Measurements from ENCODE around the gene FOXJ1. TPM values are rescaled to one million over a fixed set of nuclear protein-coding genes. Genes with fewer than 3 reads are reported as not detected.
"Not testable (repeated sequence)": the region's sequence is repeated elsewhere in the genome, so short reads cannot be mapped to it uniquely, and the experiment has no call there.

The FOXJ1 gene, protein sequence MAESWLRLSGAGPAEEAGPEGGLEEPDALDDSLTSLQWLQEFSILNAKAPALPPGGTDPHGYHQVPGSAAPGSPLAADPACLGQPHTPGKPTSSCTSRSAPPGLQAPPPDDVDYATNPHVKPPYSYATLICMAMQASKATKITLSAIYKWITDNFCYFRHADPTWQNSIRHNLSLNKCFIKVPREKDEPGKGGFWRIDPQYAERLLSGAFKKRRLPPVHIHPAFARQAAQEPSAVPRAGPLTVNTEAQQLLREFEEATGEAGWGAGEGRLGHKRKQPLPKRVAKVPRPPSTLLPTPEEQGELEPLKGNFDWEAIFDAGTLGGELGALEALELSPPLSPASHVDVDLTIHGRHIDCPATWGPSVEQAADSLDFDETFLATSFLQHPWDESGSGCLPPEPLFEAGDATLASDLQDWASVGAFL
- total RNA-seq: 1 to 10 TPM; 5.4 to 5.8 TPM

- peaks cover 5% of the 10 kb centered on the region for H3K27me3 Mint-ChIP-seq
- POLR2A ChIA-PET: interaction anchor here (0.7 to 7.9 kb wide), 14 partner anchors 9 to 138 kb away, joined by 3 to 226 read pairs (median 4); partner anchors contain the start of gene UBALD2
- H3K27ac Mint-ChIP-seq: peak within 1 kb of the TSS; percentile 94
- H3K36me3 Mint-ChIP-seq: peaks cover 5% of the 10 kb centered on the region
- no peaks in the 10 kb centered on the region for H3K9me3 Mint-ChIP-seq
- H3K4me1 Mint-ChIP-seq: peaks cover 51% of the 10 kb centered on the region
- peak within 1 kb of the TSS; percentile 82 for H3K4me3 Mint-ChIP-seq
- DNase-seq: peak; percentile 95
- peak; percentile 55 for ATAC-seq (ENCODE audit: low read depth)
Observed at GRCh38 chr17:76141212-76142038, at the start of gene FOXJ1. Gene FOXJ1, minus strand, starts transcription at chr17:76141245. Its CDS starts 850 bp downstream, at chr17:76140395.

DNA sequence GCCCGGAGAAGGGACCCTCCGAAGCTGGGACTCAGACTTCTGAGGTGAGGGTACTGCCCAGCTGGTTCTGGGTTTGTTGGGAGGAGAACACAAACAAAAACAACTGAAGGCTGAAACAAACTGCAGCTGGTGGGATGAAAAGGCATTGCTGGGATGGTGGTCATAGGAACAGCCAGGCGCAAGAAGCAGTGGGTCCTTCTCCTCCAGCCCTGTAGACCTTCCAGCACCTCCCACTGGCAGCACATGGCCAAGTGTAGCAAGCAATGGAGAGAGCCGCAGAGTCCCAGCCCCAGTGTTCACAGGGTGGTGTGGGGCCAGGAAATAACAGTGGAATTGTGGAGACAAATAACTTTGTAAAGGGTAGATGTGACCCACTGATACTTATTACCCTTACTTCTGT lies 48.7 kb upstream of the FOXJ1 start:
- H3K9me3 Mint-ChIP-seq: no peaks in the 10 kb centered on the region
- peaks cover 62% of the 10 kb centered on the region for H3K4me1 Mint-ChIP-seq

DNA sequence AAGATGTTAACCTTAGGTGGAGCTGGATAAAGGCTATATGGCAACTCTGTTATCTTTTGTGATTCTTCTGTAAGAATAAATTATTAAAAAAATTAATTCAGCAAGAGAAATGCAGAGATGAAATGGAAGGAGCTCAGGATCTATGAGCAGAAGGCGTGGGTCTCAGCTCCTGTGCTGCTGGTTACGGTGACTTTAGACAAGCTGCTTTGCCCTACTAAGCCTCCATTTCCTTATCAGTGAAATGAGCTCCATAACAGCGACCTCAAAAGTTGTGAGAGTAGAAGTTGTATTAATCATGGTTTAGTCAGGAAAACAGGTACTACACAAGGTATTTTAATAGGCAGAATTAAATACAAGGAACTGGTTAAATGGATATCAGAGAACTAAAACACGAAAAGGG lies 48.2 kb upstream of the FOXJ1 start:
- H3K27me3 Mint-ChIP-seq: no peaks in the 10 kb centered on the region
- POLR2A ChIA-PET: interaction anchor here (0.7 to 18.9 kb wide), 10 partner anchors 10 to 75 kb away, joined by 3 to 1184 read pairs (median 6); partner anchors contain the start of genes FOXJ1 and UBALD2
- H3K4me3 Mint-ChIP-seq: peak overlapping the region; percentile 74
- no peak for DNase-seq
- ATAC-seq (ENCODE audit: low read depth): no peak
- peaks cover 64% of the 10 kb centered on the region for H3K4me1 Mint-ChIP-seq
- H3K36me3 Mint-ChIP-seq: peaks cover 36% of the 10 kb centered on the region
- peak overlapping the region; percentile 97 for H3K27ac Mint-ChIP-seq
- no peaks in the 10 kb centered on the region for H3K9me3 Mint-ChIP-seq

More for the DNA sequence above, 48.7 kb upstream of the FOXJ1 start:
- H3K4me3 Mint-ChIP-seq: peak overlapping the region; percentile 74
- H3K27ac Mint-ChIP-seq: peak overlapping the region; percentile 97
- no peak for DNase-seq
- no peak for ATAC-seq (ENCODE audit: low read depth)
- H3K36me3 Mint-ChIP-seq: peaks cover 36% of the 10 kb centered on the region
- POLR2A ChIA-PET: interaction anchor here (0.5 to 18.9 kb wide), 11 partner anchors 10 to 74 kb away, joined by 3 to 1184 read pairs (median 5); partner anchors contain the start of genes FOXJ1 and UBALD2
- no peaks in the 10 kb centered on the region for H3K27me3 Mint-ChIP-seq

DNA sequence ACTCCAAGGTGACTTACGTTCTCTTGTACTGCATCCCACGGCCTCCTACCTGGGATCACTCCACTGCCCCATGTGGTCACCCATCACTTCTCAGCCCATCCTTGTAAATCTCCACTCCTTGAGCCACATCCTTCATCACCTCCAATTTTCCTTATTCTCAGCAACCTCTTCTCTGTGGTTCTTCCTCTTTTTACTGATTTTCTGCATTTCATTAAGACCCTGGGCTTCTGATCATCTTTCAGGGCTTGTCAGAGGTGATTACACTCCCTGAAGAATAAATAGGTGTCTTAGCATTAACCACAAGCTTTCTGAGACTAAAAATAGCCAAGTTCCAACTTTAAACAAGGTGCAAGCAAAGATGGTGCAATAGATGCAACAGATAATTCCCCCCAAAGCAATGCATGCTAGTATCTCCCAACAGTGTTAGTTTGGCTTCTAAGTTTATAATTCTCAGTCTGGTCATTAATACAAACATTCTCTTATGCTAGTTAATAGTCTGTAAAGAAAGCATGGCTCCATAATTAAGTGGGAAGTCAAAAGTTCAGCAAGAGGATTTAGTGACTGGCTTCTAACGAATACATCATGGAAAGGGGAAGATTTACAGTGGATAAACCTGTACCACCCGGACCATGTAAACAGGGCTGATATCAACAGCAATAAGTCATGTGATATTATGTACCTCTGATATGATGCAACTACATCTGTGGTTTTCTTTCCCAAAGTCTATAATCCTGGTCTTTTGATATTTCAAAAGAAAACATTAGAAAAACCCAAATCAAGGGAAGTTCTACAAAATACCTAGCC lies 47.4 kb upstream of the FOXJ1 start:
- ATAC-seq (ENCODE audit: low read depth) (no peak), DNase-seq (no peak)
- Mint-ChIP-seq H3K4me3 (peak overlapping the region; percentile 15), H3K27ac (peak overlapping the region; percentile 65), H3K9me3 (no peaks in the 10 kb centered on the region), H3K36me3 (peaks cover 31% of the 10 kb centered on the region), H3K27me3 (no peaks in the 10 kb centered on the region), H3K4me1 (peaks cover 55% of the 10 kb centered on the region)
- POLR2A ChIA-PET: interaction anchor here (1.3 to 18.9 kb wide), 7 partner anchors 9 to 75 kb away, joined by 3 to 1184 read pairs (median 8); partner anchors contain the start of gene UBALD2

GRCh38 chr17:76186774-76187173 lies 45.7 kb upstream of the FOXJ1 start:
- not testable (repeated sequence) for H3K9me3 Mint-ChIP-seq; H3K4me3 Mint-ChIP-seq; DNase-seq; ATAC-seq (ENCODE audit: low read depth); H3K27me3 Mint-ChIP-seq
- Mint-ChIP-seq H3K27ac (peak overlapping the region; percentile 70), H3K36me3 (peaks cover 35% of the 10 kb centered on the region), H3K4me1 (peaks cover 49% of the 10 kb centered on the region)
- POLR2A ChIA-PET: interaction anchor here (7.2 to 18.9 kb wide), 2 partner anchors 7 to 77 kb away, joined by 113 to 1184 read pairs; partner anchors contain the start of gene UBALD2

DNA sequence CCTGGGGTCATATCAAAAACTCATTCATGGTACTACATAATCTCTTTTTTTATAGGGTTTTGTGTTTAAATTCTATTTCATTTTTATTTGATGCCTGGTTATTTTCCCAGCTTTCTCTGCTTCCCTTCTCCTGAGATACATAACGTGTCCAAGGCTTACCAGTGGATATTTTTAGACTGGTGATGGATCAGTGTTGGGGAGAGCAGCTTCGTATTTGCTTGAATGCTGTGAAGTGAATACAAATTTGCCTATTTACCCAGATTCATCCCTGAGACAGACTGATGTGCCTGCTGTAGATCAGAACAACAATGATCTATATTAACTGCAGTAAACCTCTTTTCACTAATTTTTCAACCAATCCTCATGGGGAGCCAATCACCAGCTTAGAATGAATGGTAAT lies 43.2 kb upstream of the FOXJ1 start:
- ATAC-seq (ENCODE audit: low read depth): no peak
- POLR2A ChIA-PET: interaction anchor here (0.7 to 18.9 kb wide), 6 partner anchors 26 to 95 kb away, joined by 3 to 1184 read pairs (median 5); partner anchors contain the start of gene UBALD2
- Mint-ChIP-seq H3K27me3 (no peaks in the 10 kb centered on the region), H3K4me3 (no peak overlapping the region), H3K9me3 (no peaks in the 10 kb centered on the region), H3K4me1 (peaks cover 56% of the 10 kb centered on the region), H3K27ac (no peak overlapping the region), H3K36me3 (peaks cover 37% of the 10 kb centered on the region)
- no peak for DNase-seq

- peaks cover 50% of the 10 kb centered on the region for H3K4me1 Mint-ChIP-seq
- peak overlapping the region; percentile 56 for H3K4me3 Mint-ChIP-seq
- no peaks in the 10 kb centered on the region for H3K9me3 Mint-ChIP-seq
- POLR2A ChIA-PET: interaction anchor here (0.6 to 18.9 kb wide), 13 partner anchors 8 to 99 kb away, joined by 3 to 1184 read pairs (median 4); partner anchors contain the start of genes EXOC7, FOXJ1 and UBALD2
- DNase-seq (peak; percentile 92), ATAC-seq (ENCODE audit: low read depth) (peak; percentile 69)
- H3K27ac Mint-ChIP-seq: peak overlapping the region; percentile 94
- H3K27me3 Mint-ChIP-seq: no peaks in the 10 kb centered on the region
- peaks cover 27% of the 10 kb centered on the region for H3K36me3 Mint-ChIP-seq
Observed at GRCh38 chr17:76182016-76182764, 41.1 kb upstream of the FOXJ1 start.

GRCh38 chr17:76179496-76180467 lies 38.7 kb upstream of the FOXJ1 start:
- no peaks in the 10 kb centered on the region for H3K27me3 Mint-ChIP-seq
- no peak for DNase-seq
- peak overlapping the region; percentile 88 for H3K27ac Mint-ChIP-seq

GRCh38 chr17:76178124-76178523 lies 37.1 kb upstream of the FOXJ1 start:
- Mint-ChIP-seq H3K27ac (peak overlapping the region; percentile 88), H3K4me3 (no peak overlapping the region), H3K36me3 (peaks cover 21% of the 10 kb centered on the region), H3K27me3 (no peaks in the 10 kb centered on the region), H3K9me3 (no peaks in the 10 kb centered on the region), H3K4me1 (peaks cover 45% of the 10 kb centered on the region)
- no peak for ATAC-seq (ENCODE audit: low read depth)
- POLR2A ChIA-PET: interaction anchor here (0.5 to 18.9 kb wide), 8 partner anchors 12 to 101 kb away, joined by 3 to 1184 read pairs (median 11); partner anchors contain the start of genes FOXJ1 and UBALD2
- DNase-seq: no peak

More at GRCh38 chr17:76179496-76180467, 38.7 kb upstream of the FOXJ1 start:
- ATAC-seq (ENCODE audit: low read depth): peak; percentile 86
- Mint-ChIP-seq H3K36me3 (peaks cover 26% of the 10 kb centered on the region), H3K4me3 (peak overlapping the region; percentile 70), H3K9me3 (no peaks in the 10 kb centered on the region), H3K4me1 (peaks cover 51% of the 10 kb centered on the region)
- POLR2A ChIA-PET: interaction anchor here (0.6 to 18.9 kb wide), 25 partner anchors 11 to 409 kb away, joined by 3 to 1184 read pairs (median 4); partner anchors contain the start of genes EXOC7, FOXJ1 and UBALD2

DNA sequence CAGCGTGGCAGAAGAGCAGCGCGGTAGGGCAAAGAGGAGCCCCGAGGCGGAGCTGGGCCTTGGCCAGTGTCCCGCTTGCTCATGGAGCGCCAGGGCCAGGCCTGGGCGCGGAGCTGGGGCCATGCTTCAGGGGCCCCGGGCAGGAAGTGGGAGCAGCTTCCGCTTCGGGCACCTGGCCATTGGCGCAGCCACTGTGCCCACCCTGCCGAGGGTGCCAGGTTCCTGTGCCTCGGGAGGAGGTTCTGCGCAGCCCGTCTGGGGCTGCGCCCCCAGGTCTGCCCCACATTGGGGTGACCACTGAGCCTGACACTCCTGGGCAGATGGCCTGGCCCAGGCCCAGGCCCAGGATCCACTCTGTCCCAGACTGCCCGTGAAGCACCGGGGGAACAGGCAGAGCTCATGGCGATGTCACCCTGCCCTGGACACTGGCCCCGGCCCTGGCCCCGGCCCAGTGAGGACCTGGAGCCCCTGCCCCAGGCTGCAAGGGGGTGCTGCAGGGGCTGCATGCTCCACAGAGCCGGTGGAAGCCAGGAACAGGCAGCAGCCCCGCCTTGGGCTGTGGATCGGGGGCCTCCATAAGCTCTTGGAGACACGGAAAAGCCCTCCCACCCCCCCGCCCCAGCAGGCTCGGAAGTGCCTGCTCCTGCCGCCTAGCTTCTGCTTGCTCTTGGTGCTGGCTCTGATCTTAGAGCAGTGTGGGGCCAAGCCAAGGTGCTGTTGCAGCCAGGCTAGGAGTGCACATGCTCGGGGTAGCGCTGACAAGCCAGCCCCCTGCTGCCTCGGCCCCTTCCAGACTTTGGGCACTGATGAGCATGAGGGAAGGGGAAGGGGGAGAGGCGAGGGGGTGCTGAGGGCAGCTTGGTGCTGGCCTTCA lies 35.9 kb upstream of the FOXJ1 start:
- no peaks in the 10 kb centered on the region for H3K9me3 Mint-ChIP-seq
- POLR2A ChIA-PET: interaction anchor here (1.6 to 18.9 kb wide), 4 partner anchors 11 to 87 kb away, joined by 5 to 1184 read pairs (median 76); partner anchors contain the start of gene UBALD2
- no peaks in the 10 kb centered on the region for H3K27me3 Mint-ChIP-seq
- peaks cover 39% of the 10 kb centered on the region for H3K4me1 Mint-ChIP-seq
- ATAC-seq (ENCODE audit: low read depth): no peak
- DNase-seq: no peak
- no peak overlapping the region for H3K27ac Mint-ChIP-seq
- H3K4me3 Mint-ChIP-seq: no peak overlapping the region
- peaks cover 21% of the 10 kb centered on the region for H3K36me3 Mint-ChIP-seq

Data from activated naive CD8-positive, alpha-beta T cell treated with anti-CD3 and anti-CD28 coated beads, Interleukin-2, amount 10 ng/mL, durations not matched to agents 7 days and 5 days (primary cell).